K562 (cell line): ENCODE data around the gene MRPS31. TPM values are rescaled to one million over a fixed set of nuclear protein-coding genes. Genes with fewer than 3 reads are reported as not detected.

Experiments
- ATAC-seq: fragments of 200-7000 bp; cut with Tn5 transposase; 3 replicates; pipeline ENCODE4 v1.9.1; 2020; ENCODE audit warnings: moderate library complexity
- BruUV-seq: library from RNA; stranded (reverse); fragments of 400-500 nt; replicated peaks from 2 replicates; lab custom pipeline; 2021; lab: Mats Ljungman, UMichigan
- CTCF ChIA-PET: fragments of 300-600 bp; formaldehyde crosslinking; extraction: SDS; loops from one replicate; lab custom pipeline; 2021; ENCODE audit warnings: low intra/inter-chr PET ratio; lab: Yijun Ruan, JAX
- POLR2A ChIA-PET: fragments of 300-600, 350-650 bp; sonication (Branson Sonifier 250); formaldehyde crosslinking; extraction: SDS; loops from one replicate; lab custom pipeline; 2021; ENCODE audit warnings: antibody characterized with exemption, inconsistent platforms; lab: Yijun Ruan, JAX
- DNase-seq, 4 experiments: peaks; one replicate each; pipeline versions ENCODE4 v3.0.0 to v3.0.0-alpha.2; 2011 to 2018; ENCODE audit warnings: low spot score in 3 of 4, mixed read lengths in 3 of 4; ENCODE audit errors: extremely low read depth in 1 of 4
- FAIRE-seq: peaks from 2 replicates; lab custom pipeline; 2011; peaks lifted over from hg19 to GRCh38; lab: Jason Lieb, UNC
- H2AFZ ChIP-seq: 2 replicates; pipeline ENCODE4 v1.6.0; 2011; ENCODE audit warnings: low read depth, low read length, control low read depth, inconsistent platforms
- H3K27ac ChIP-seq: fragments of 200-600 bp; 3 replicates; pipeline ENCODE4 v1.8.0; 2011; ENCODE audit warnings: low read depth, mild to moderate bottlenecking, control low read depth, inconsistent platforms, low read length, moderate library complexity, mixed read lengths; ENCODE audit errors: extremely low read depth
- H3K27me3 ChIP-seq, 2 experiments: fragments of 300-600 bp in 1 of 2; 2 replicates in 1 of 2; 3 replicates in 1 of 2; pipeline versions ENCODE4 v1.6.0 to v1.8.0; 2011; ENCODE audit warnings: inconsistent platforms in 2 of 2, low read length in 2 of 2, mild to moderate bottlenecking in 1 of 2, mixed read lengths in 1 of 2, moderate library complexity in 1 of 2; ENCODE audit not compliant: control insufficient read depth in 2 of 2, insufficient read depth in 2 of 2
- H3K36me3 ChIP-seq: fragments of 300-600 bp; 3 replicates; pipeline ENCODE4 v1.8.0; 2011; ENCODE audit warnings: mild to moderate bottlenecking, low read length, inconsistent platforms; ENCODE audit not compliant: control insufficient read depth, insufficient read depth
- H3K4me1 ChIP-seq, 2 experiments: fragments of 200-600 bp in 1 of 2; replicated peaks in 1 of 2; 2 replicates in 1 of 2; 3 replicates in 1 of 2; pipeline versions ENCODE4 v1.5.1 to v1.8.0; 2011; ENCODE audit warnings: inconsistent platforms in 2 of 2, low read length in 2 of 2, mild to moderate bottlenecking in 1 of 2, mixed read lengths in 1 of 2, moderate library complexity in 1 of 2; ENCODE audit not compliant: control insufficient read depth in 2 of 2, insufficient read depth in 2 of 2
- H3K4me2 ChIP-seq: 2 replicates; pipeline ENCODE4 v1.6.1; 2011; ENCODE audit warnings: low read length, control low read depth, inconsistent platforms, mixed read lengths; ENCODE audit not compliant: insufficient read depth
- H3K4me3 ChIP-seq: fragments of 200-600 bp; sonication (generic), shearing (Covaris generic); 2 replicates; pipeline ENCODE4 v1.5.1; 2016; ENCODE audit warnings: control low read depth, inconsistent platforms
- H3K79me2 ChIP-seq: fragments of 200-600 bp; 3 replicates; pipeline ENCODE4 v1.8.0; 2011; ENCODE audit warnings: low read length, inconsistent platforms; ENCODE audit not compliant: control insufficient read depth, insufficient read depth
- H3K9ac ChIP-seq, 2 experiments: 2 replicates each; pipeline versions ENCODE4 v1.6.0 to v1.6.1; 2011; ENCODE audit warnings: low read depth in 2 of 2, low read length in 2 of 2, control low read depth in 1 of 2, inconsistent platforms in 1 of 2, mild to moderate bottlenecking in 1 of 2, mixed read lengths in 1 of 2; ENCODE audit not compliant: insufficient read depth in 1 of 2
- H3K9me1 ChIP-seq: one replicate; pipeline ENCODE4 v1.6.0; 2011; ENCODE audit warnings: inconsistent platforms, mild to moderate bottlenecking, low read length, moderate library complexity; ENCODE audit not compliant: control insufficient read depth, insufficient read depth
- H3K9me3 ChIP-seq: replicated peaks from 2 replicates; pipeline ENCODE4 v1.5.1; 2011; ENCODE audit warnings: low read depth, low read length, inconsistent platforms; ENCODE audit not compliant: control insufficient read depth, insufficient read depth
- H4K20me1 ChIP-seq: replicated peaks from 2 replicates; pipeline ENCODE4 v1.6.1; 2011; ENCODE audit warnings: low read length, inconsistent platforms, mixed read lengths; ENCODE audit not compliant: control insufficient read depth, insufficient read depth
- BHLHE40 ChIP-seq: IDR thresholded peaks from 2 replicates; pipeline ENCODE4 v1.6.1; 2011; ENCODE audit warnings: low read length, improper control_type of control experiment
- CBFA2T3 ChIP-seq: fragments of 450-650 bp; IDR thresholded peaks from 2 replicates; pipeline ENCODE4 v1.6.1; 2017
- DACH1 ChIP-seq: fragments of 450-650 bp; IDR thresholded peaks from 2 replicates; pipeline ENCODE4 v1.6.1; 2018; ENCODE audit not compliant: partially characterized antibody
- KLF1 ChIP-seq: fragments of 450-650 bp; IDR thresholded peaks from 2 replicates; pipeline ENCODE4 v1.6.1; 2016; ENCODE audit warnings: missing genetic modification characterization, missing compliant biosample characterization
- MCM3 ChIP-seq: fragments of 450-650 bp; IDR thresholded peaks from 2 replicates; pipeline ENCODE4 v1.6.1; 2016
- MTA2 ChIP-seq: fragments of 450-650 bp; IDR thresholded peaks from 2 replicates; pipeline ENCODE4 v1.6.1; 2016; ENCODE audit warnings: low read depth
- POLR3A ChIP-seq: IDR thresholded peaks from 2 replicates; pipeline ENCODE4 v1.6.1; 2011; ENCODE audit warnings: borderline replicate concordance, mild to moderate bottlenecking, moderate library complexity; ENCODE audit not compliant: insufficient read length, insufficient read depth; ENCODE audit errors: extremely low read depth
- SMAD3 ChIP-seq: fragments of 450-650 bp; formaldehyde crosslinking; conservative IDR thresholded peaks from 2 replicates; pipeline ENCODE4 v1.4.0; 2020; ENCODE audit warnings: mild to moderate bottlenecking
- STAG1 ChIP-seq: sonication (generic); formaldehyde crosslinking; IDR thresholded peaks from 2 replicates; pipeline ENCODE4 v1.5.0; 2020; ENCODE audit warnings: missing genetic modification reagents, borderline replicate concordance
- WGBS: fragments of 100-300 bp; shearing (Covaris generic); methylation state at CpG from one replicate; pipeline ENCODE4 v1.1.6; 2016; ENCODE audit warnings: low coverage, mixed read lengths; ENCODE audit not compliant: insufficient coverage; ENCODE audit errors: missing lambda C conversion rate; 5-methylcytosine and 5-hydroxymethylcytosine counted together
- in situ Hi-C: fragments of 300-500 bp; cut with MboI; formaldehyde crosslinking; loops from 4 replicates; pipeline ENCODE4 v1.15.0; 2018; ENCODE audit warnings: inconsistent platforms, mixed read lengths
- intact Hi-C: fragments of 100-400 bp; cut with micrococcal nuclease; formaldehyde crosslinking; loops from 2 replicates; pipeline ENCODE4 v1.14.2; 2022
- polyA plus RNA-seq, 8 experiments: library from polyadenylated mRNA; depleted of rRNA in 4 of 8; stranded (reverse) in 5 of 8; unstranded in 3 of 8; fragments of >200 nt; fragmentation: Nextera tagmentation in 2 of 8; fragmentation: Illumina TruSeq in 1 of 8; extraction: Ambion mirVana in 2 of 8; extraction: Trizol in 1 of 8; gene quantifications; 2 replicates each; pipeline versions ENCODE4 v1.2.1 to v1.2.3, GENCODE V29; 2011 to 2014; ENCODE audit warnings: inconsistent platforms in 1 of 8, missing spikeins in 1 of 8
- total RNA-seq, 7 experiments: library from RNA; depleted of rRNA in 6 of 7; stranded (reverse); fragments of >200 nt in 6 of 7; fragmentation: Illumina TruSeq in 2 of 7; extraction: Trizol in 2 of 7; gene quantifications; 2 replicates each; pipeline versions ENCODE4 v1.2.1 to v1.2.3, GENCODE V29; 2011 to 2021; ENCODE audit warnings: low replicate concordance in 1 of 7
- TF ChIP-seq, protein P1 (sequence below): sonication (generic); formaldehyde crosslinking; IDR thresholded peaks from 2 replicates; pipeline ENCODE4 v1.4.0; 2020; ENCODE audit warnings: mild to moderate bottlenecking, missing genetic modification reagents
- TF ChIP-seq, protein P2 (sequence below), 2 experiments: fragments of 450-650 bp in 1 of 2; sonication (generic) in 1 of 2; formaldehyde crosslinking; conservative IDR thresholded peaks; 2 replicates each; pipeline versions ENCODE4 v1.4.0 to v1.8.1; 2020 to 2022; ENCODE audit warnings: mild to moderate bottlenecking in 1 of 2, missing genetic modification reagents in 1 of 2
- TF ChIP-seq, protein P3 (sequence below): fragments of 450-650 bp; IDR thresholded peaks from one replicate; pipeline ENCODE4 v1.6.1; 2018; ENCODE audit warnings: mild to moderate bottlenecking, moderate library complexity; ENCODE audit not compliant: partially characterized antibody
- TF ChIP-seq, protein P4 (sequence below): fragments of 450-650 bp; IDR thresholded peaks from 2 replicates; pipeline ENCODE4 v1.6.1; 2017; ENCODE audit warnings: antibody characterized with exemption
- TF ChIP-seq, protein P5 (sequence below), 3 experiments: fragments of 200-800 bp in 1 of 3; sonication (Bioruptor generic) in 1 of 3; sonication (generic) in 1 of 3; formaldehyde crosslinking in 1 of 3; IDR thresholded peaks; 2 replicates each; pipeline versions ENCODE4 v1.6.1 to v1.8.0; 2016 to 2022; ENCODE audit warnings: mild to moderate bottlenecking in 2 of 3, missing compliant biosample characterization in 2 of 3, missing genetic modification characterization in 2 of 3, missing genetic modification reagents in 1 of 3
- TF ChIP-seq, protein P6 (sequence below): fragments of 250-450 bp; sonication (Bioruptor Pico); IDR thresholded peaks from 2 replicates; pipeline ENCODE4 v1.6.1; 2021; ENCODE audit warnings: mild to moderate bottlenecking

Gene MRPS31
- total and polyA plus RNA-seq, 9 of the 15 experiments (the other 6 are each of a cell fraction or from before 2014, with no cell fraction given) = 20.3 to 57.8 (median 37.1) TPM

DNA sequence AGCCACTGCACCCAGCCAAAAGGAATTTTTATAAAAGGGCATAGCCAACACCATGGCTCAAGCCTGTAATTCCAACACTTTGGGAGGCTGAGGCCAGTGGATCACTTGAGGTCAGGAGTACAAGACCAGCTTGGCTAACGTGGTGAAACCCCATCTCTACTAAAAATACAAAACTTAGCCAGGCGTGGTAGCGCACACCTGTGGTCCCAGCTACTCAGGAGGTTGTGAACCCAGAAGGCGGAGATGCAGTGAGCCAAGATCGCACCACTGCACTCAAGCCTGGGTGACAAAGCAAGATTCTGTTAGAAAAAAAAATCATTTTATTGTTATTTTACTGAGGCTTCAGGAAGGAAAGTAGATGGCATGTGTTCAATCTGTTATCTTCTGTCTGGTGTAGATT lies 73.3 kb downstream of the MRPS31 start:
- Histone ChIP-seq H3K27ac (no peak overlapping the region), H3K36me3 (no peaks in the 10 kb centered on the region), H3K27me3 (peaks cover 0 to 12% of the 10 kb centered on the region in 2 experiments; a peak in 1 of 5 replicates), H3K9me1 (no peaks in the 10 kb centered on the region), H3K4me2 (no peak overlapping the region), H3K4me1 (no peaks in the 10 kb centered on the region; a peak in 1 of 5 replicates), H3K9ac (no peak overlapping the region), H2AFZ (no peak overlapping the region), H3K4me3 (no peak overlapping the region), H3K79me2 (no peaks in the 10 kb centered on the region), H3K9me3 (no peaks in the 10 kb centered on the region), H4K20me1 (no peaks in the 10 kb centered on the region)
- FAIRE-seq = no peak
- intact Hi-C loops = loop anchor here (5.0 kb wide), 1 partner anchor 80 kb away; no protein-coding TSS in a partner anchor
- ChIA-PET CTCF (no interaction called here), POLR2A (interaction anchor here (1.2 kb wide), 1 partner anchor 10 kb away, joined by 3 read pairs; no protein-coding TSS in a partner anchor)
- BruUV-seq = no TSS peak
- WGBS = 12% methylated on average over 5 of the region's 5 CpGs
- DNase-seq = no peak
- in situ Hi-C loops = loop anchor here (25.0 kb wide), 2 partner anchors 635 to 1710 kb away; partner anchors contain the start of gene STOML3
- ATAC-seq = no peak
- no peak for TF ChIP-seq MCM3
- no peak for TF ChIP-seq CBFA2T3
- TF ChIP-seq, protein P1, sequence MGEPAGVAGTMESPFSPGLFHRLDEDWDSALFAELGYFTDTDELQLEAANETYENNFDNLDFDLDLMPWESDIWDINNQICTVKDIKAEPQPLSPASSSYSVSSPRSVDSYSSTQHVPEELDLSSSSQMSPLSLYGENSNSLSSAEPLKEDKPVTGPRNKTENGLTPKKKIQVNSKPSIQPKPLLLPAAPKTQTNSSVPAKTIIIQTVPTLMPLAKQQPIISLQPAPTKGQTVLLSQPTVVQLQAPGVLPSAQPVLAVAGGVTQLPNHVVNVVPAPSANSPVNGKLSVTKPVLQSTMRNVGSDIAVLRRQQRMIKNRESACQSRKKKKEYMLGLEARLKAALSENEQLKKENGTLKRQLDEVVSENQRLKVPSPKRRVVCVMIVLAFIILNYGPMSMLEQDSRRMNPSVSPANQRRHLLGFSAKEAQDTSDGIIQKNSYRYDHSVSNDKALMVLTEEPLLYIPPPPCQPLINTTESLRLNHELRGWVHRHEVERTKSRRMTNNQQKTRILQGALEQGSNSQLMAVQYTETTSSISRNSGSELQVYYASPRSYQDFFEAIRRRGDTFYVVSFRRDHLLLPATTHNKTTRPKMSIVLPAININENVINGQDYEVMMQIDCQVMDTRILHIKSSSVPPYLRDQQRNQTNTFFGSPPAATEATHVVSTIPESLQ (CRISPR knock-in tag) = no peak
- TF ChIP-seq SMAD3 (CRISPR knock-in tag) = no peak
- no peak for TF ChIP-seq BHLHE40
- TF ChIP-seq, protein P2, sequence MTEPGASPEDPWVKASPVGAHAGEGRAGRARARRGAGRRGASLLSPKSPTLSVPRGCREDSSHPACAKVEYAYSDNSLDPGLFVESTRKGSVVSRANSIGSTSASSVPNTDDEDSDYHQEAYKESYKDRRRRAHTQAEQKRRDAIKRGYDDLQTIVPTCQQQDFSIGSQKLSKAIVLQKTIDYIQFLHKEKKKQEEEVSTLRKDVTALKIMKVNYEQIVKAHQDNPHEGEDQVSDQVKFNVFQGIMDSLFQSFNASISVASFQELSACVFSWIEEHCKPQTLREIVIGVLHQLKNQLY (CRISPR knock-in tag; conservative IDR thresholded peaks at IDR 0.05) = no peak
- TF ChIP-seq, protein P3, sequence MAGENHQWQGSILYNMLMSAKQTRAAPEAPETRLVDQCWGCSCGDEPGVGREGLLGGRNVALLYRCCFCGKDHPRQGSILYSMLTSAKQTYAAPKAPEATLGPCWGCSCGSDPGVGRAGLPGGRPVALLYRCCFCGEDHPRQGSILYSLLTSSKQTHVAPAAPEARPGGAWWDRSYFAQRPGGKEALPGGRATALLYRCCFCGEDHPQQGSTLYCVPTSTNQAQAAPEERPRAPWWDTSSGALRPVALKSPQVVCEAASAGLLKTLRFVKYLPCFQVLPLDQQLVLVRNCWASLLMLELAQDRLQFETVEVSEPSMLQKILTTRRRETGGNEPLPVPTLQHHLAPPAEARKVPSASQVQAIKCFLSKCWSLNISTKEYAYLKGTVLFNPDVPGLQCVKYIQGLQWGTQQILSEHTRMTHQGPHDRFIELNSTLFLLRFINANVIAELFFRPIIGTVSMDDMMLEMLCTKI = no peak
- no peak for TF ChIP-seq STAG1 (CRISPR knock-in tag)
- TF ChIP-seq, protein P4, sequence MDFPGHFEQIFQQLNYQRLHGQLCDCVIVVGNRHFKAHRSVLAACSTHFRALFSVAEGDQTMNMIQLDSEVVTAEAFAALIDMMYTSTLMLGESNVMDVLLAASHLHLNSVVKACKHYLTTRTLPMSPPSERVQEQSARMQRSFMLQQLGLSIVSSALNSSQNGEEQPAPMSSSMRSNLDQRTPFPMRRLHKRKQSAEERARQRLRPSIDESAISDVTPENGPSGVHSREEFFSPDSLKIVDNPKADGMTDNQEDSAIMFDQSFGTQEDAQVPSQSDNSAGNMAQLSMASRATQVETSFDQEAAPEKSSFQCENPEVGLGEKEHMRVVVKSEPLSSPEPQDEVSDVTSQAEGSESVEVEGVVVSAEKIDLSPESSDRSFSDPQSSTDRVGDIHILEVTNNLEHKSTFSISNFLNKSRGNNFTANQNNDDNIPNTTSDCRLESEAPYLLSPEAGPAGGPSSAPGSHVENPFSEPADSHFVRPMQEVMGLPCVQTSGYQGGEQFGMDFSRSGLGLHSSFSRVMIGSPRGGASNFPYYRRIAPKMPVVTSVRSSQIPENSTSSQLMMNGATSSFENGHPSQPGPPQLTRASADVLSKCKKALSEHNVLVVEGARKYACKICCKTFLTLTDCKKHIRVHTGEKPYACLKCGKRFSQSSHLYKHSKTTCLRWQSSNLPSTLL = no peak
- no peak for TF ChIP-seq DACH1
- no peak for TF ChIP-seq POLR3A
- TF ChIP-seq, protein P5, sequence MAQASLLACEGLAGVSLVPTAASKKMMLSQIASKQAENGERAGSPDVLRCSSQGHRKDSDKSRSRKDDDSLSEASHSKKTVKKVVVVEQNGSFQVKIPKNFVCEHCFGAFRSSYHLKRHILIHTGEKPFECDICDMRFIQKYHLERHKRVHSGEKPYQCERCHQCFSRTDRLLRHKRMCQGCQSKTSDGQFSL (CRISPR knock-in tag; IDR thresholded peaks at IDR 0.05) = no peak
- TF ChIP-seq, protein P5 (tag; IDR thresholded peaks at IDR 0.05) = no peak
- no peak for TF ChIP-seq MTA2
- TF ChIP-seq, protein P6, sequence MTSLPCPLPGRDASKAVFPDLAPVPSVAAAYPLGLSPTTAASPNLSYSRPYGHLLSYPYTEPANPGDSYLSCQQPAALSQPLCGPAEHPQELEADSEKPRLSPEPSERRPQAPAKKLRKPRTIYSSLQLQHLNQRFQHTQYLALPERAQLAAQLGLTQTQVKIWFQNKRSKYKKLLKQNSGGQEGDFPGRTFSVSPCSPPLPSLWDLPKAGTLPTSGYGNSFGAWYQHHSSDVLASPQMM = no peak
- no peak for TF ChIP-seq KLF1 (tag)
